Astrocyte (in vitro differentiated cells and primary cell): ENCODE results near the gene SLC44A3. TPM values are rescaled to one million over a fixed set of nuclear protein-coding genes. Genes with fewer than 3 reads are reported as not detected.

ENCODE experiments used
- DNase-seq: peaks from one replicate; pipeline ENCODE4 v3.0.0-alpha.2; 2010; ENCODE audit warnings: low read depth
- FAIRE-seq: peaks from 2 replicates; lab custom pipeline; 2011; peaks lifted over from hg19 to GRCh38; lab: Jason Lieb, UNC
- H2AFZ ChIP-seq: 2 replicates; pipeline ENCODE4 v1.6.0; 2012; ENCODE audit warnings: low read depth, low read length, inconsistent platforms
- H3K27ac ChIP-seq: 2 replicates; pipeline ENCODE4 v1.5.1; 2011; ENCODE audit warnings: low read depth, low read length, inconsistent platforms
- H3K27me3 ChIP-seq: 2 replicates; pipeline ENCODE4 v1.6.0; 2011; ENCODE audit warnings: low read length, inconsistent platforms; ENCODE audit not compliant: insufficient read depth
- H3K36me3 ChIP-seq: 2 replicates; pipeline ENCODE4 v1.5.1; 2011; ENCODE audit warnings: low read length, inconsistent platforms; ENCODE audit not compliant: insufficient read depth
- H3K4me1 ChIP-seq: 2 replicates; pipeline ENCODE4 v1.5.1; 2011; ENCODE audit warnings: low read length, inconsistent platforms; ENCODE audit not compliant: insufficient read depth
- H3K4me2 ChIP-seq: 2 replicates; pipeline ENCODE4 v1.6.0; 2012; ENCODE audit warnings: low read length, inconsistent platforms
- H3K4me3 ChIP-seq: 2 replicates; pipeline ENCODE4 v1.5.1; 2011; ENCODE audit warnings: low read depth, mild to moderate bottlenecking, low read length, inconsistent platforms; ENCODE audit not compliant: insufficient read depth
- H3K79me2 ChIP-seq: 2 replicates; pipeline ENCODE4 v1.6.0; 2012; ENCODE audit warnings: mild to moderate bottlenecking, low read length, inconsistent platforms; ENCODE audit not compliant: insufficient read depth
- H3K9ac ChIP-seq: 2 replicates; pipeline ENCODE4 v1.6.0; 2012; ENCODE audit warnings: mild to moderate bottlenecking, low read length, inconsistent platforms
- H3K9me3 ChIP-seq: 2 replicates; pipeline ENCODE4 v1.5.1; 2012; ENCODE audit warnings: low read depth, mild to moderate bottlenecking, low read length, inconsistent platforms; ENCODE audit not compliant: insufficient read depth
- H4K20me1 ChIP-seq: 2 replicates; pipeline ENCODE4 v1.6.0; 2012; ENCODE audit warnings: low read length, inconsistent platforms; ENCODE audit not compliant: insufficient read depth
- H3K27ac Mint-ChIP-seq: one replicate; pipeline ENCODE4 v1.8.0; 2021; ENCODE audit warnings: mild to moderate bottlenecking, mixed read lengths; ENCODE audit not compliant: unreplicated experiment
- H3K27me3 Mint-ChIP-seq: one replicate; pipeline ENCODE4 v1.8.0; 2021; ENCODE audit warnings: low read depth, mixed read lengths; ENCODE audit not compliant: unreplicated experiment
- H3K36me3 Mint-ChIP-seq: one replicate; pipeline ENCODE4 v1.8.0; 2021; ENCODE audit warnings: low read depth, mixed read lengths; ENCODE audit not compliant: unreplicated experiment
- H3K4me1 Mint-ChIP-seq: one replicate; pipeline ENCODE4 v1.8.0; 2021; ENCODE audit warnings: low read depth, mixed read lengths; ENCODE audit not compliant: unreplicated experiment
- H3K4me3 Mint-ChIP-seq: one replicate; pipeline ENCODE4 v1.8.0; 2021; ENCODE audit warnings: mild to moderate bottlenecking, moderate library complexity, mixed read lengths; ENCODE audit not compliant: unreplicated experiment
- H3K9me3 Mint-ChIP-seq: one replicate; pipeline ENCODE4 v1.8.0; 2021; ENCODE audit warnings: mild to moderate bottlenecking, mixed read lengths; ENCODE audit not compliant: unreplicated experiment
- CTCF ChIP-seq: IDR thresholded peaks from 2 replicates; pipeline ENCODE4 v1.5.1; 2011; ENCODE audit warnings: low read depth, mild to moderate bottlenecking, inconsistent platforms, low read length, moderate library complexity; ENCODE audit not compliant: insufficient read depth
- EZH2 ChIP-seq: IDR thresholded peaks from 2 replicates; pipeline ENCODE4 v1.6.1; 2012; ENCODE audit warnings: mild to moderate bottlenecking, low read length, inconsistent platforms; ENCODE audit not compliant: insufficient read depth
- total RNA-seq: library from RNA; stranded (reverse); gene quantifications from 2 replicates; pipeline ENCODE4 v1.2.1, GENCODE V29; 2021

SLC44A3 gene
- total RNA-seq, 1 donor from 2014 or later = 3.7 TPM

GRCh38 chr1:94799206-94799605, 21.0 kb upstream of the SLC44A3 start:
- no peak overlapping the region for H3K9ac ChIP-seq
- no peak overlapping the region for H2AFZ ChIP-seq
- no peaks in the 10 kb centered on the region for H3K9me3 Mint-ChIP-seq
- no peak overlapping the region for H3K27ac Mint-ChIP-seq
- no peak overlapping the region for H3K27ac ChIP-seq
- no peak overlapping the region for H3K4me3 ChIP-seq
- no peak overlapping the region for H3K4me3 Mint-ChIP-seq
- no peak overlapping the region for H3K4me2 ChIP-seq
- H3K4me1 ChIP-seq = peaks cover 19% of the 10 kb centered on the region
- H3K9me3 ChIP-seq = no peaks in the 10 kb centered on the region
- no peaks in the 10 kb centered on the region for H3K27me3 Mint-ChIP-seq
- H3K36me3 Mint-ChIP-seq = no peaks in the 10 kb centered on the region
- no peaks in the 10 kb centered on the region for H3K79me2 ChIP-seq
- H3K27me3 ChIP-seq = no peaks in the 10 kb centered on the region
- no peaks in the 10 kb centered on the region for H4K20me1 ChIP-seq
- FAIRE-seq = no peak
- TF ChIP-seq CTCF = no peak
- no peak for TF ChIP-seq EZH2
- peaks cover 31% of the 10 kb centered on the region for H3K4me1 Mint-ChIP-seq
- peak; percentile 44 for DNase-seq
- H3K36me3 ChIP-seq = no peaks in the 10 kb centered on the region

DNA sequence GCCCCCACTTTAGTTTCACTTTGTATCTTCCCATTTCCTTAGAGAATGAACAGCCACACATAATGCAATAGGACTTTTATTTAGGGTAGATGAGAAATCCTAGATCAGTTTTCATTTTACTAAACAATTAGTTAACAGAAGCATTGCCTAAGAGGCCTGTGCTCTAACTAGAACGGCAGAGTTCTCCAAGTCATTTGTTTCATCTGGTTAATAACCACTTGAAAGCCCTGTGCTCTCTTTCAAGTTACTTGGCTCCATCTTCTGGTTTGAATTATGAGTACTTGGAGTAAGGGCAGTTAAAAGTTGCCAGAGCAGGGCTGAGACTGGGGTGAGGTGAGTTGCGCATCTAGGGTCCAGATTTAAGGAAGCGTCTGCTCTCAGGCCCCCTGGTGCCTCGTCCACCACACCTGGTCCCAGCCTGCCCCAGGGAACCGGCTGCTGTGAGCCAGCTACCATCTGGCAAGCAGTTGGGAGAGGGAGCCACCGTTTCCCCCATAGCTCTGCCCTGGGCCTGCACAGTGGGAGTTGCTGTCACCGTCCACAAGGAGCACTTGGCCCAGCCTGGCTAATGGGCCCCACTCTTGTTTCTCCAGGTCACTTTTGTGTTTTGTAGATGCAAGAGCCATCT, 18.1 kb upstream of the SLC44A3 start:
- no peaks in the 10 kb centered on the region for H3K36me3 ChIP-seq
- Mint-ChIP-seq H3K9me3 (no peaks in the 10 kb centered on the region), H3K27me3 (no peaks in the 10 kb centered on the region), H3K27ac (peak overlapping the region; percentile 77), H3K4me3 (peak overlapping the region; percentile 30), H3K36me3 (no peaks in the 10 kb centered on the region), H3K4me1 (peaks cover 43% of the 10 kb centered on the region)
- peak overlapping the region; percentile 88 for H2AFZ ChIP-seq
- no peaks in the 10 kb centered on the region for H3K27me3 ChIP-seq
- TF ChIP-seq EZH2 (no peak), CTCF (peak; percentile 52)
- FAIRE-seq (peak; percentile 89), DNase-seq (peak; percentile 79)
- H4K20me1 ChIP-seq = no peaks in the 10 kb centered on the region
- peak overlapping the region; percentile 42 for H3K27ac ChIP-seq
- H3K79me2 ChIP-seq = no peaks in the 10 kb centered on the region
- peak overlapping the region; percentile 72 for H3K9ac ChIP-seq
- peak overlapping the region; percentile 84 for H3K4me2 ChIP-seq
- H3K4me1 ChIP-seq = peaks cover 27% of the 10 kb centered on the region
- H3K4me3 ChIP-seq = peak overlapping the region; percentile 27
- H3K9me3 ChIP-seq = no peaks in the 10 kb centered on the region

GRCh38 chr1:94803106-94803505, 17.1 kb upstream of the SLC44A3 start:
- peaks cover 27% of the 10 kb centered on the region for H3K4me1 ChIP-seq
- no peaks in the 10 kb centered on the region for H3K9me3 ChIP-seq
- no peak overlapping the region for H2AFZ ChIP-seq
- no peak overlapping the region for H3K4me2 ChIP-seq
- H3K36me3 ChIP-seq = no peaks in the 10 kb centered on the region
- H3K9ac ChIP-seq = no peak overlapping the region
- no peak overlapping the region for H3K4me3 Mint-ChIP-seq
- FAIRE-seq = no peak
- H3K27ac Mint-ChIP-seq = no peak overlapping the region
- DNase-seq = no peak
- no peaks in the 10 kb centered on the region for H3K27me3 Mint-ChIP-seq
- no peaks in the 10 kb centered on the region for H3K27me3 ChIP-seq
- no peaks in the 10 kb centered on the region for H3K9me3 Mint-ChIP-seq
- peaks cover 40% of the 10 kb centered on the region for H3K4me1 Mint-ChIP-seq
- H3K4me3 ChIP-seq = no peak overlapping the region
- H3K79me2 ChIP-seq = no peaks in the 10 kb centered on the region
- no peaks in the 10 kb centered on the region for H4K20me1 ChIP-seq
- TF ChIP-seq CTCF (no peak), EZH2 (no peak)
- no peak overlapping the region for H3K27ac ChIP-seq
- H3K36me3 Mint-ChIP-seq = no peaks in the 10 kb centered on the region
